H1 (cell line): ENCODE data around the gene SOX6. TPM values are rescaled to one million over a fixed set of nuclear protein-coding genes. Genes with fewer than 3 reads are reported as not detected.

Experiments
- CTCF ChIA-PET: fragments of 300-600 bp; sonication (Branson Sonifier 250); formaldehyde crosslinking; loops from one replicate; lab custom pipeline; 2021; ENCODE audit not compliant: partially characterized antibody; lab: Charles Lee
- POLR2A ChIA-PET: fragments of 300-600 bp; sonication (Branson Sonifier 250); formaldehyde crosslinking; loops from one replicate; lab custom pipeline; 2021; ENCODE audit warnings: inconsistent platforms; ENCODE audit not compliant: partially characterized antibody; lab: Charles Lee
- DNase-seq, 2 experiments: peaks; one replicate each; pipeline versions ENCODE4 v3.0.0 to v3.0.0-alpha.2; 2010 to 2022; ENCODE audit warnings: low spot score in 2 of 2, low read depth in 1 of 2, mixed read lengths in 1 of 2
- FAIRE-seq: peaks from 2 replicates; lab custom pipeline; 2011; peaks lifted over from hg19 to GRCh38; lab: Jason Lieb, UNC
- H2AFZ ChIP-seq: 2 replicates; pipeline ENCODE4 v1.8.1; 2012; ENCODE audit warnings: low read length, inconsistent platforms
- H2AK5ac ChIP-seq: 2 replicates; pipeline ENCODE4 v1.6.1; 2013; ENCODE audit warnings: low read depth, low read length
- H2BK120ac ChIP-seq: replicated peaks from 2 replicates; pipeline ENCODE3; 2013; ENCODE audit warnings: low read depth, low read length, inconsistent platforms
- H2BK12ac ChIP-seq: 2 replicates; pipeline ENCODE4 v1.6.1; 2013; ENCODE audit warnings: low read depth, low read length
- H2BK15ac ChIP-seq: 2 replicates; pipeline ENCODE4 v1.6.1; 2013; ENCODE audit warnings: low read length
- H2BK20ac ChIP-seq: 2 replicates; pipeline ENCODE4 v1.6.1; 2013; ENCODE audit warnings: low read length
- H2BK5ac ChIP-seq: 2 replicates; pipeline ENCODE4 v1.6.1; 2013; ENCODE audit warnings: low read depth, low read length
- H3K14ac ChIP-seq: 2 replicates; pipeline ENCODE4 v1.6.1; 2013; ENCODE audit warnings: inconsistent platforms; ENCODE audit not compliant: insufficient read length
- H3K18ac ChIP-seq: 2 replicates; pipeline ENCODE4 v1.6.1; 2013; ENCODE audit warnings: low read length; ENCODE audit errors: extremely low read depth
- H3K23ac ChIP-seq: 2 replicates; pipeline ENCODE4 v1.6.1; 2013; ENCODE audit warnings: inconsistent platforms; ENCODE audit not compliant: insufficient read length
- H3K23me2 ChIP-seq: 2 replicates; pipeline ENCODE4 v1.6.1; 2013; ENCODE audit warnings: low read depth, low read length
- H3K27ac ChIP-seq: 2 replicates; pipeline ENCODE4 v1.6.1; 2011; ENCODE audit warnings: low read depth, low read length, inconsistent platforms
- H3K27me3 ChIP-seq, 4 experiments: replicated peaks in 1 of 4; 1 replicate in 1 of 4; 2 replicates in 3 of 4; pipeline versions ENCODE4 v1.6.1 to v1.8.1; 2011 to 2013; ENCODE audit warnings: low read length in 3 of 4, mild to moderate bottlenecking in 3 of 4, inconsistent platforms in 2 of 4, mixed read lengths in 2 of 4, moderate library complexity in 1 of 4; ENCODE audit not compliant: control insufficient read depth in 3 of 4, insufficient read depth in 3 of 4; ENCODE audit errors: extremely low read depth in 1 of 4
- H3K36me3 ChIP-seq, 4 experiments: 2 replicates each; pipeline versions ENCODE4 v1.6.1 to v1.8.1; 2011 to 2013; ENCODE audit warnings: mild to moderate bottlenecking in 4 of 4, low read length in 3 of 4, moderate library complexity in 2 of 4, control low read depth in 1 of 4, inconsistent platforms in 1 of 4; ENCODE audit not compliant: insufficient read depth in 4 of 4, control insufficient read depth in 2 of 4
- H3K4ac ChIP-seq: replicated peaks from 2 replicates; pipeline ENCODE3; 2013; ENCODE audit warnings: low read length, low read depth, mixed read lengths, inconsistent platforms; ENCODE audit not compliant: insufficient read length
- H3K4me1 ChIP-seq, 4 experiments: replicated peaks in 1 of 4; 1 replicate in 1 of 4; 2 replicates in 3 of 4; pipeline versions ENCODE4 v1.6.1 to v1.8.1; 2011 to 2013; ENCODE audit warnings: low read length in 3 of 4, inconsistent platforms in 2 of 4, mixed read lengths in 1 of 4; ENCODE audit not compliant: insufficient read depth in 4 of 4, control insufficient read depth in 3 of 4
- H3K4me2 ChIP-seq, 2 experiments: 2 replicates each; pipeline versions ENCODE4 v1.6.1 to v1.8.1; 2011 to 2013; ENCODE audit warnings: low read depth in 2 of 2, low read length in 2 of 2, control low read depth in 1 of 2, inconsistent platforms in 1 of 2, mild to moderate bottlenecking in 1 of 2; ENCODE audit not compliant: insufficient read depth in 1 of 2
- H3K4me3 ChIP-seq, 4 experiments: fragments of 200-600, 300-600 bp in 1 of 4; sonication (generic), shearing (Covaris generic), sonication (Bioruptor Twin) in 1 of 4; 2 replicates each; pipeline versions ENCODE4 v1.5.1 to v1.8.1; 2011 to 2016; ENCODE audit warnings: low read length in 4 of 4, low read depth in 3 of 4, control low read depth in 2 of 4, inconsistent platforms in 2 of 4, mild to moderate bottlenecking in 2 of 4, mixed read lengths in 1 of 4, moderate library complexity in 1 of 4; ENCODE audit not compliant: insufficient read depth in 2 of 4; ENCODE audit errors: extremely low read depth in 1 of 4
- H3K56ac ChIP-seq: replicated peaks from 2 replicates; pipeline ENCODE3; 2013; ENCODE audit warnings: low read depth, mild to moderate bottlenecking, mixed read lengths, low read length, inconsistent platforms; ENCODE audit not compliant: insufficient read length
- H3K79me1 ChIP-seq: 2 replicates; pipeline ENCODE4 v1.6.1; 2013; ENCODE audit warnings: low read depth, low read length, control low read depth
- H3K79me2 ChIP-seq, 2 experiments: 2 replicates each; pipeline versions ENCODE4 v1.6.1 to v1.8.1; 2012 to 2013; ENCODE audit warnings: low read length in 2 of 2, mild to moderate bottlenecking in 2 of 2, inconsistent platforms in 1 of 2; ENCODE audit not compliant: insufficient read depth in 2 of 2, control insufficient read depth in 1 of 2
- H3K9ac ChIP-seq, 4 experiments: replicated peaks in 1 of 4; 1 replicate in 1 of 4; 2 replicates in 3 of 4; pipeline versions ENCODE4 v1.6.1 to v1.8.1; 2011 to 2013; ENCODE audit warnings: low read depth in 3 of 4, low read length in 3 of 4, control low read depth in 2 of 4, mild to moderate bottlenecking in 2 of 4, moderate library complexity in 2 of 4, inconsistent platforms in 1 of 4; ENCODE audit errors: extremely low read depth in 1 of 4
- H3K9me3 ChIP-seq, 2 experiments: 2 replicates each; pipeline versions ENCODE4 v1.6.1 to v1.8.1; 2012 to 2013; ENCODE audit warnings: mild to moderate bottlenecking in 2 of 2, moderate library complexity in 2 of 2, control low read depth in 1 of 2, inconsistent platforms in 1 of 2, low read depth in 1 of 2, low read length in 1 of 2, mixed read lengths in 1 of 2; ENCODE audit not compliant: insufficient read depth in 2 of 2
- H4K20me1 ChIP-seq, 2 experiments: replicated peaks in 1 of 2; 2 replicates each; pipeline versions ENCODE3 to v1.8.1; 2011 to 2013; ENCODE audit warnings: inconsistent platforms in 2 of 2, low read length in 2 of 2, mild to moderate bottlenecking in 1 of 2; ENCODE audit not compliant: insufficient read depth in 2 of 2, control insufficient read depth in 1 of 2
- H4K5ac ChIP-seq: 2 replicates; pipeline ENCODE4 v1.6.1; 2013; ENCODE audit warnings: low read length, low read depth, mixed read lengths, inconsistent platforms; ENCODE audit not compliant: insufficient read length
- H4K8ac ChIP-seq: 2 replicates; pipeline ENCODE4 v1.8.0; 2013; ENCODE audit warnings: mild to moderate bottlenecking, moderate library complexity, low read length, inconsistent platforms; ENCODE audit not compliant: insufficient read depth; ENCODE audit errors: extremely low read depth
- H4K91ac ChIP-seq: replicated peaks from 2 replicates; pipeline ENCODE3; 2013; ENCODE audit warnings: low read length, mixed read lengths, inconsistent platforms; ENCODE audit not compliant: insufficient read length
- CREB1 ChIP-seq: IDR thresholded peaks from 2 replicates; pipeline ENCODE4 v1.6.1; 2012; ENCODE audit warnings: inconsistent platforms
- GTF2F1 ChIP-seq: IDR thresholded peaks from 2 replicates; pipeline ENCODE4 v1.6.1; 2012; ENCODE audit warnings: low read depth, low read length, improper control_type of control experiment, borderline replicate concordance
- JUND ChIP-seq: IDR thresholded peaks from 2 replicates; pipeline ENCODE4 v1.6.1; 2011; ENCODE audit warnings: mild to moderate bottlenecking, improper control_type of control experiment, low read length
- KDM4A ChIP-seq: IDR thresholded peaks from one replicate; pipeline ENCODE4 v1.7.1; 2012; ENCODE audit warnings: low read depth, mild to moderate bottlenecking, moderate library complexity, low read length, inconsistent platforms; ENCODE audit not compliant: severe bottlenecking
- POLR2AphosphoS5 ChIP-seq: IDR thresholded peaks from 2 replicates; pipeline ENCODE4 v1.6.1; 2011; ENCODE audit warnings: low read depth, low read length
- POU5F1 ChIP-seq: IDR thresholded peaks from 2 replicates; pipeline ENCODE4 v1.6.1; 2011; ENCODE audit warnings: low read depth, mild to moderate bottlenecking, low read length, moderate library complexity
- RAD21 ChIP-seq, 2 experiments: IDR thresholded peaks in 1 of 2; conservative IDR thresholded peaks in 1 of 2; 2 replicates each; pipeline ENCODE4 v1.6.1; 2011; ENCODE audit warnings: low read depth in 2 of 2, low read length in 2 of 2, improper control_type of control experiment in 1 of 2, inconsistent platforms in 1 of 2, mild to moderate bottlenecking in 1 of 2, moderate library complexity in 1 of 2
- SAP30 ChIP-seq: fragments of 300-600 bp; sonication (generic); IDR thresholded peaks from 2 replicates; pipeline ENCODE4 v1.7.1; 2012; ENCODE audit warnings: low read length, moderate library complexity, mild to moderate bottlenecking, inconsistent platforms; ENCODE audit not compliant: insufficient read depth, insufficient replicate concordance
- TAF1 ChIP-seq: IDR thresholded peaks from 2 replicates; pipeline ENCODE4 v1.6.1; 2011; ENCODE audit warnings: mild to moderate bottlenecking, low read depth, low read length
- TEAD4 ChIP-seq: IDR thresholded peaks from 2 replicates; pipeline ENCODE4 v1.6.1; 2012; ENCODE audit warnings: low read depth, low read length, inconsistent platforms, mixed read lengths
- USF2 ChIP-seq: IDR thresholded peaks from 2 replicates; pipeline ENCODE4 v1.6.1; 2011; ENCODE audit warnings: low read length, improper control_type of control experiment
- WGBS, 2 experiments: shearing (Covaris generic) in 1 of 2; methylation state at CpG; one replicate each; pipeline versions ENCODE4 v1.1.6 to v1.1.7; 2013 to 2015; ENCODE audit warnings: low lambda C conversion rate in 2 of 2, mixed read lengths in 2 of 2, inconsistent platforms in 1 of 2, low coverage in 1 of 2, missing lambda C conversion rate in 1 of 2; ENCODE audit not compliant: insufficient replicate concordance in 2 of 2, insufficient coverage in 1 of 2, insufficient read length in 1 of 2; ENCODE audit errors: extremely low coverage in 1 of 2, missing lambda C conversion rate in 1 of 2; 5-methylcytosine and 5-hydroxymethylcytosine counted together
- polyA plus RNA-seq, 7 experiments: library from polyadenylated mRNA; depleted of rRNA in 3 of 7; stranded (reverse) in 5 of 7; unstranded in 2 of 7; fragments of >200 nt in 5 of 7; fragments of 200-250 nt in 2 of 7; gene quantifications; 1 replicate in 5 of 7; 2 replicates in 1 of 7; 4 replicates in 1 of 7; pipeline versions ENCODE4 v1.2.1 to v1.2.3, GENCODE V29; 2011 to 2013; ENCODE audit warnings: missing spikeins in 2 of 7, mixed read lengths in 2 of 7
- total RNA-seq: library from RNA; stranded (reverse); fragmentation: NEBNext Ultra II Directional; extraction: Animal tissue kit (Norgen Biotek cat#: 25700); gene quantifications from 2 replicates; pipeline ENCODE4 v1.2.1, GENCODE V29; 2021

The SOX6 gene
- total and polyA plus RNA-seq, 2 of the 8 experiments (the other 6 are each of a cell fraction or from before 2014, with no cell fraction given): 0.09 TPM; not detected in 1

- Histone ChIP-seq H3K18ac (no peak overlapping the region), H3K9ac (no peak overlapping the region), H3K4me3 (no peak overlapping the region), H2BK5ac (no peak overlapping the region), H3K56ac (no peak overlapping the region), H4K5ac (no peak overlapping the region), H4K91ac (no peak overlapping the region), H3K23me2 (no peaks in the 10 kb centered on the region), H2BK15ac (no peak overlapping the region), H3K23ac (no peak overlapping the region), H2BK120ac (no peak overlapping the region), H2BK20ac (no peak overlapping the region), H3K4me1 (no peaks in the 10 kb centered on the region), H2AFZ (no peak overlapping the region), H4K8ac (no peak overlapping the region), H3K9me3 (peaks cover 0 to 4% of the 10 kb centered on the region in 2 experiments; a peak in 1 of 4 replicates), H3K79me1 (no peaks in the 10 kb centered on the region), H3K4me2 (no peak overlapping the region), H3K36me3 (no peaks in the 10 kb centered on the region), H3K79me2 (no peaks in the 10 kb centered on the region), H4K20me1 (no peaks in the 10 kb centered on the region), H3K27ac (no peak overlapping the region), H3K4ac (no peak overlapping the region), H2AK5ac (no peak overlapping the region), H3K14ac (no peak overlapping the region), H2BK12ac (no peak overlapping the region), H3K27me3 (peaks cover 0 to 1% (median 0%) of the 10 kb centered on the region in 4 experiments; a peak in 2 of 7 replicates)
- ChIA-PET CTCF (interaction anchor here (0.9 to 3.0 kb wide), 5 partner anchors 10 to 294 kb away, joined by 3 to 14 read pairs (median 6); no protein-coding TSS in a partner anchor), POLR2A (no interaction called here)
- DNase-seq (no peak), FAIRE-seq (no peak)
- WGBS, 2 experiments: 92% methylated on average over 8 of the region's 8 CpGs; no CpG with 5 or more reads in 1 of the 2 experiments
- TF ChIP-seq GTF2F1 (no peak), JUND (no peak), SAP30 (no peak), POLR2AphosphoS5 (no peak), TEAD4 (no peak), POU5F1 (no peak), KDM4A (no peak), TAF1 (no peak), CREB1 (no peak), RAD21 (IDR thresholded peaks at IDR 0.05 in 1 of 2, conservative IDR thresholded peaks at IDR 0.05 in 1 of 2; ENCODE audit: low read depth in 2 of 2, low read length in 2 of 2) (no peak), USF2 (no peak)
Measured at GRCh38 chr11:15935373-15935772, 421.0 kb downstream of the SOX6 start.
